LNCAP (cell line): ENCODE measurements around the gene IFRD1.

Experiments
- CTCF ChIP-seq: fragments of 450-650 bp; IDR thresholded peaks from 2 replicates; pipeline ENCODE4 v1.5.1; 2017; ENCODE audit warnings: mild to moderate bottlenecking

Gene IFRD1

GRCh38 chr7:112453505-112454171, 3.4 kb downstream of the IFRD1 start:
- TF ChIP-seq CTCF, result no peak

GRCh38 chr7:112459645-112460044, 9.4 kb downstream of the IFRD1 start:
- no peak for TF ChIP-seq CTCF

- no peak for TF ChIP-seq CTCF
Observed at GRCh38 chr7:112462236-112462635, 12.0 kb downstream of the IFRD1 start.

GRCh38 chr7:112467867-112468266, 17.6 kb downstream of the IFRD1 start:
- no peak for TF ChIP-seq CTCF

- TF ChIP-seq CTCF, result no peak
Observed at GRCh38 chr7:112470194-112470593, 19.9 kb downstream of the IFRD1 start.

GRCh38 chr7:112476390-112477052, 26.3 kb downstream of the IFRD1 start:
- TF ChIP-seq CTCF, result no peak

- TF ChIP-seq CTCF, result no peak
Observed at GRCh38 chr7:112481121-112481736, 31.0 kb downstream of the IFRD1 start.
